GM23338 (cell line): ENCODE data around the gene MAPK8IP2. TPM values are rescaled to one million over a fixed set of nuclear protein-coding genes. Genes with fewer than 3 reads are reported as not detected.

ENCODE experiments used
- ATAC-seq: fragments of 200-7000 bp; cut with Tn5 transposase; 3 replicates; pipeline ENCODE4 v1.9.1; 2020
- DNase-seq: peaks from one replicate; pipeline ENCODE4 v3.0.0-alpha.2; 2015; ENCODE audit warnings: low spot score
- H2AFZ ChIP-seq: fragments of 200-600 bp; sonication (generic); 2 replicates; pipeline ENCODE4 v1.8.0; 2016; ENCODE audit warnings: antibody characterized with exemption, mild to moderate bottlenecking, moderate library complexity
- H3F3A ChIP-seq: fragments of 200-600 bp; sonication (generic); replicated peaks from 2 replicates; pipeline ENCODE4 v1.8.0; 2017; ENCODE audit warnings: antibody characterized with exemption, mixed run types, low read depth
- H3K27ac ChIP-seq: fragments of 200-600 bp; sonication (generic); 2 replicates; pipeline ENCODE4 v1.6.1; 2016; ENCODE audit warnings: low read depth
- H3K27me3 ChIP-seq: fragments of 200-600 bp; sonication (generic); 2 replicates; pipeline ENCODE4 v1.8.0; 2016; ENCODE audit warnings: mild to moderate bottlenecking, mixed run types, moderate library complexity; ENCODE audit not compliant: insufficient read depth
- H3K36me3 ChIP-seq: fragments of 200-600 bp; sonication (generic); 2 replicates; pipeline ENCODE4 v1.8.0; 2016; ENCODE audit warnings: mild to moderate bottlenecking; ENCODE audit not compliant: insufficient read depth
- H3K4me1 ChIP-seq: fragments of 200-600 bp; sonication (generic); 2 replicates; pipeline ENCODE4 v1.8.0; 2016; ENCODE audit warnings: mild to moderate bottlenecking, moderate library complexity; ENCODE audit not compliant: insufficient read depth
- H3K4me2 ChIP-seq: fragments of 200-600 bp; sonication (generic); 2 replicates; pipeline ENCODE4 v1.7.1; 2017; ENCODE audit warnings: mixed run types
- H3K4me3 ChIP-seq: fragments of 200-600 bp; sonication (generic); 2 replicates; pipeline ENCODE4 v1.6.1; 2016; ENCODE audit warnings: mixed run types
- H3K79me2 ChIP-seq: fragments of 200-600 bp; sonication (generic); replicated peaks from 2 replicates; pipeline ENCODE4 v1.8.0; 2017; ENCODE audit warnings: mild to moderate bottlenecking; ENCODE audit not compliant: insufficient read depth
- H3K9me2 ChIP-seq: fragments of 200-600 bp; sonication (generic); 2 replicates; pipeline ENCODE4 v1.8.0; 2017; ENCODE audit not compliant: insufficient read depth
- H4K20me1 ChIP-seq: fragments of 200-600 bp; sonication (generic); replicated peaks from 2 replicates; pipeline ENCODE4 v1.8.0; 2017; ENCODE audit warnings: mild to moderate bottlenecking; ENCODE audit not compliant: insufficient read depth
- H3K27ac Mint-ChIP-seq: 2 replicates; pipeline ENCODE4 v1.8.0; 2020; ENCODE audit warnings: inconsistent platforms, mild to moderate bottlenecking, moderate library complexity, mixed read lengths
- H3K27me3 Mint-ChIP-seq: 3 replicates; pipeline ENCODE4 v1.8.0; 2022; ENCODE audit warnings: low read depth, mild to moderate bottlenecking, moderate library complexity, mixed read lengths, inconsistent platforms; ENCODE audit not compliant: insufficient read depth, poor library complexity
- H3K36me3 Mint-ChIP-seq: 3 replicates; pipeline ENCODE4 v1.8.0; 2021; ENCODE audit warnings: low read depth, mild to moderate bottlenecking, inconsistent platforms, moderate library complexity, mixed read lengths
- H3K4me1 Mint-ChIP-seq: 3 replicates; pipeline ENCODE4 v1.8.0; 2020; ENCODE audit warnings: mild to moderate bottlenecking, inconsistent platforms, mixed read lengths
- H3K4me3 Mint-ChIP-seq: 3 replicates; pipeline ENCODE4 v1.8.0; 2021; ENCODE audit warnings: moderate library complexity, mild to moderate bottlenecking, inconsistent platforms, mixed read lengths
- H3K9me3 Mint-ChIP-seq: 3 replicates; pipeline ENCODE4 v1.8.0; 2020; ENCODE audit warnings: moderate library complexity, mild to moderate bottlenecking, inconsistent platforms, mixed read lengths
- EZH2phosphoT487 ChIP-seq: fragments of 200-600 bp; sonication (generic); IDR thresholded peaks from one replicate; pipeline ENCODE4 v1.8.1; 2018; ENCODE audit warnings: antibody characterized with exemption; ENCODE audit not compliant: unreplicated experiment
- POLR2AphosphoS5 ChIP-seq: IDR thresholded peaks from 2 replicates; pipeline ENCODE4 v1.6.1; 2016; ENCODE audit warnings: antibody characterized with exemption, low read depth
- REST ChIP-seq: IDR thresholded peaks from one replicate; pipeline ENCODE4 v1.6.1; 2018; ENCODE audit warnings: antibody characterized with exemption; ENCODE audit not compliant: unreplicated experiment
- STAT1 ChIP-seq: IDR thresholded peaks from one replicate; pipeline ENCODE4 v1.6.1; 2016; ENCODE audit warnings: antibody characterized with exemption; ENCODE audit not compliant: unreplicated experiment
- ZNF114 ChIP-seq: fragments of 250-450 bp; sonication (Bioruptor Pico); IDR thresholded peaks from 2 replicates; pipeline ENCODE4 v1.5.0; 2020; ENCODE audit warnings: mild to moderate bottlenecking, moderate library complexity
- ZNF331 ChIP-seq: fragments of 250-450 bp; sonication (Bioruptor Pico); IDR thresholded peaks from 2 replicates; pipeline ENCODE4 v1.5.0; 2020; ENCODE audit warnings: low read depth, mild to moderate bottlenecking, moderate library complexity
- ZNF462 ChIP-seq: fragments of 250-450 bp; sonication (Bioruptor Pico); IDR thresholded peaks from 2 replicates; pipeline ENCODE4 v1.5.0; 2020; ENCODE audit warnings: mild to moderate bottlenecking, moderate library complexity
- polyA plus RNA-seq: library from polyadenylated mRNA; unstranded; fragments of >200 nt; fragmentation: Nextera tagmentation; extraction: Ambion mirVana; gene quantifications from 2 replicates; pipeline ENCODE4 v1.2.1, GENCODE V29; 2016
- total RNA-seq: library from RNA; depleted of rRNA; stranded (reverse); fragments of >200 nt; shearing (Covaris generic); gene quantifications from 2 replicates; pipeline ENCODE4 v1.2.3, GENCODE V29; 2014

Gene MAPK8IP2
- total and polyA plus RNA-seq, 2 experiments from 2014 or later: 0.15 to 3.5 TPM

- TF ChIP-seq ZNF462 (CRISPR knock-in tag): no peak
- TF ChIP-seq REST: no peak
- TF ChIP-seq POLR2AphosphoS5: no peak
- TF ChIP-seq ZNF331 (CRISPR knock-in tag): no peak
- no peak for TF ChIP-seq EZH2phosphoT487
These were observed 21.8 kb upstream of the MAPK8IP2 start (continued) for GRCh38 chr22:50578776-50579310.

- ATAC-seq (no peak), DNase-seq (no peak)
- no peak overlapping the region for H2AFZ ChIP-seq
- peaks cover 5% of the 10 kb centered on the region for H3K4me1 ChIP-seq
- H4K20me1 ChIP-seq: peaks cover 3% of the 10 kb centered on the region; the same call in 1 of the 2 replicates
- peaks cover 12% of the 10 kb centered on the region for H3F3A ChIP-seq
- H3K27ac Mint-ChIP-seq: no peak overlapping the region; the same call in 1 of the 2 replicates
- no peaks in the 10 kb centered on the region for H3K9me3 Mint-ChIP-seq
- H3K79me2 ChIP-seq: no peaks in the 10 kb centered on the region
- no peak overlapping the region for H3K4me3 Mint-ChIP-seq
- no peaks in the 10 kb centered on the region for H3K9me2 ChIP-seq
- 0 out of 2 replicates have a peak, but pooled peaks cover 6% of the 10 kb centered on the region for H3K27me3 ChIP-seq
- H3K4me2 ChIP-seq: no peak overlapping the region
- H3K27ac ChIP-seq: no peak overlapping the region
- peaks cover 6% of the 10 kb centered on the region; the same call in 2 of the 3 replicates for H3K36me3 Mint-ChIP-seq
- H3K36me3 ChIP-seq: no peaks in the 10 kb centered on the region
- no peak overlapping the region for H3K4me3 ChIP-seq
- H3K27me3 Mint-ChIP-seq: peaks cover 9% of the 10 kb centered on the region
- H3K4me1 Mint-ChIP-seq: peaks cover 7% of the 10 kb centered on the region
- TF ChIP-seq ZNF114 (CRISPR knock-in tag) (no peak), STAT1 (no peak)
These were observed 20.8 kb upstream of the MAPK8IP2 start for GRCh38 chr22:50579752-50580151.
